NCI-H69 (cell line): ENCODE data around the gene GABRR2.

Experiments
- DNase-seq: peaks from one replicate; lab custom pipeline; 2025; lab: John Stamatoyannopoulos, UW

GABRR2 gene

GRCh38 chr6:89208551-89208950 is 106.5 kb downstream of the GABRR2 start:
- no peak for DNase-seq
